ENCODE measurements around the gene CFAP74.

GRCh38 chr1:2004856-2005255 lies 1.3 kb upstream of the CFAP74 start:
- TF ChIP-seq POLR2A (IDR thresholded peaks at IDR 0.05) (no peak), CTCF (IDR thresholded peaks at IDR 0.05) (no peak), POLR2AphosphoS5 (IDR thresholded peaks at IDR 0.05) (no peak)
